Epithelial cell of esophagus (primary cell): ENCODE results near the gene PCSK7.
"Not testable (repeated sequence)": the region's sequence is repeated elsewhere in the genome, so short reads cannot be mapped to it uniquely, and the experiment has no call there.

ENCODE experiments used
- DNase-seq: peaks from one replicate; pipeline ENCODE4 v3.0.0; 2010; ENCODE audit warnings: low read depth
- H3K4me3 ChIP-seq: 2 replicates; pipeline ENCODE4 v1.5.1; 2011; ENCODE audit warnings: mild to moderate bottlenecking, low read length, control low read depth
- CTCF ChIP-seq: IDR thresholded peaks from 2 replicates; pipeline ENCODE4 v1.5.1; 2011; ENCODE audit warnings: low read depth, mild to moderate bottlenecking, low read length, control low read depth, inconsistent platforms; ENCODE audit not compliant: insufficient read depth; ENCODE audit errors: missing control alignments

PCSK7 gene

GRCh38 chr11:117231842-117232091, at the start of gene PCSK7:
PCSK7 (minus strand) TSS chr11:117232073; CDS start chr11:117229844, 2,229 bp downstream.
- peak within 1 kb of the TSS; percentile 88 for H3K4me3 ChIP-seq
- no peak for TF ChIP-seq CTCF
- no peak for DNase-seq

GRCh38 chr11:117281159-117281558, 49.3 kb upstream of the PCSK7 start:
- H3K4me3 ChIP-seq, result no peak overlapping the region
- peak; percentile 77 for DNase-seq
- TF ChIP-seq CTCF, result no peak

- H3K4me3 ChIP-seq, result no peak overlapping the region
- no peak for DNase-seq
- no peak for TF ChIP-seq CTCF
These were observed 48.0 kb upstream of the PCSK7 start for GRCh38 chr11:117279711-117280376.

- TF ChIP-seq CTCF, result no peak
- H3K4me3 ChIP-seq, result no peak overlapping the region
- no peak for DNase-seq
These were observed 46.5 kb upstream of the PCSK7 start for GRCh38 chr11:117278347-117278746.

- H3K4me3 ChIP-seq, result no peak overlapping the region
- no peak for TF ChIP-seq CTCF
- DNase-seq, result peak; percentile 46
These were observed 41.8 kb upstream of the PCSK7 start for GRCh38 chr11:117273550-117274289.

- H3K4me3 ChIP-seq, DNase-seq: not testable (repeated sequence)
These were observed 40.3 kb upstream of the PCSK7 start for GRCh38 chr11:117272175-117272574.

GRCh38 chr11:117271208-117271607, 39.3 kb upstream of the PCSK7 start:
- no peak for TF ChIP-seq CTCF
- DNase-seq, result no peak
- no peak overlapping the region for H3K4me3 ChIP-seq
